ENCODE measurements around the gene SSB.
"Not testable (repeated sequence)": the region's sequence is repeated elsewhere in the genome, so short reads cannot be mapped to it uniquely, and the experiment has no call there.

SSB gene

GRCh38 chr2:169827272-169828140 lies 28.8 kb downstream of the SSB start, which contains the start of gene UBR3:
Gene UBR3, plus strand, starts transcription at chr2:169827454. Its CDS starts 54 bp downstream, at chr2:169827508.
- intact Hi-C loops (cut with DNase I), result no loop called here
- DNase-seq, result peak; percentile 88 to 99 (median 93)

- intact Hi-C loops (cut with DNase I), result no loop called here
- peak in 6 of 10 donors; percentile 19 to 87 (median 38) for DNase-seq
Observed at GRCh38 chr2:169828141-169828811, 29.6 kb downstream of the SSB start.

- no peak for DNase-seq
- intact Hi-C loops (cut with DNase I), result no loop called here
Observed at GRCh38 chr2:169834401-169834800, 35.7 kb downstream of the SSB start.

- DNase-seq, result no peak
- intact Hi-C loops (cut with DNase I), result no loop called here
Observed at GRCh38 chr2:169838743-169839489, 40.2 kb downstream of the SSB start.

GRCh38 chr2:169839954-169840746 lies 41.5 kb downstream of the SSB start:
- intact Hi-C loops (cut with DNase I), result no loop called here
- no peak for DNase-seq

GRCh38 chr2:169840747-169841142 lies 42.1 kb downstream of the SSB start:
- DNase-seq, result no peak
- intact Hi-C loops (cut with DNase I), result no loop called here

- DNase-seq, result peak in 2 of 10 donors; percentile 60 to 63
- intact Hi-C loops (cut with DNase I), result not testable (repeated sequence)
Observed at GRCh38 chr2:169841625-169842024, 43.0 kb downstream of the SSB start.

GRCh38 chr2:169845016-169845415 lies 46.3 kb downstream of the SSB start:
- DNase-seq, result no peak
- intact Hi-C loops (cut with DNase I), result no loop called here

- intact Hi-C loops (cut with DNase I), result not testable (repeated sequence)
- peak in 8 of 10 donors; percentile 13 to 92 (median 42) for DNase-seq
Observed at GRCh38 chr2:169848959-169849693, 50.5 kb downstream of the SSB start.

GRCh38 chr2:169849710-169850109 lies 51.0 kb downstream of the SSB start:
- intact Hi-C loops (cut with DNase I), result no loop called here
- no peak for DNase-seq

- DNase-seq, result no peak
Observed at GRCh38 chr2:169853041-169853668, 54.5 kb downstream of the SSB start.

GRCh38 chr2:169855281-169856258 lies 56.9 kb downstream of the SSB start:
- intact Hi-C loops (cut with DNase I); DNase-seq: not testable (repeated sequence)

More at GRCh38 chr2:169853041-169853668, 54.5 kb downstream of the SSB start:
- intact Hi-C loops (cut with DNase I), result no loop called here

- no peak for DNase-seq
- intact Hi-C loops (cut with DNase I), result no loop called here
Observed at GRCh38 chr2:169859423-169859822, 60.8 kb downstream of the SSB start.

GRCh38 chr2:169860149-169860548 lies 61.5 kb downstream of the SSB start:
- intact Hi-C loops (cut with DNase I), result no loop called here
- DNase-seq, result no peak

All from posterior cingulate gyrus (tissue), 11 donors.